GM12801 (cell line): ENCODE results near the gene TEX51.

Experiments used
- TF ChIP-seq, protein P1 (sequence below): IDR thresholded peaks from one replicate; pipeline ENCODE4 v1.5.1; 2011; ENCODE audit warnings: control low read depth; ENCODE audit not compliant: insufficient read length; ENCODE audit errors: extremely low read depth

Gene TEX51

GRCh38 chr2:126945118-126945517 is 46.4 kb downstream of the TEX51 start:
- TF ChIP-seq, protein P1, sequence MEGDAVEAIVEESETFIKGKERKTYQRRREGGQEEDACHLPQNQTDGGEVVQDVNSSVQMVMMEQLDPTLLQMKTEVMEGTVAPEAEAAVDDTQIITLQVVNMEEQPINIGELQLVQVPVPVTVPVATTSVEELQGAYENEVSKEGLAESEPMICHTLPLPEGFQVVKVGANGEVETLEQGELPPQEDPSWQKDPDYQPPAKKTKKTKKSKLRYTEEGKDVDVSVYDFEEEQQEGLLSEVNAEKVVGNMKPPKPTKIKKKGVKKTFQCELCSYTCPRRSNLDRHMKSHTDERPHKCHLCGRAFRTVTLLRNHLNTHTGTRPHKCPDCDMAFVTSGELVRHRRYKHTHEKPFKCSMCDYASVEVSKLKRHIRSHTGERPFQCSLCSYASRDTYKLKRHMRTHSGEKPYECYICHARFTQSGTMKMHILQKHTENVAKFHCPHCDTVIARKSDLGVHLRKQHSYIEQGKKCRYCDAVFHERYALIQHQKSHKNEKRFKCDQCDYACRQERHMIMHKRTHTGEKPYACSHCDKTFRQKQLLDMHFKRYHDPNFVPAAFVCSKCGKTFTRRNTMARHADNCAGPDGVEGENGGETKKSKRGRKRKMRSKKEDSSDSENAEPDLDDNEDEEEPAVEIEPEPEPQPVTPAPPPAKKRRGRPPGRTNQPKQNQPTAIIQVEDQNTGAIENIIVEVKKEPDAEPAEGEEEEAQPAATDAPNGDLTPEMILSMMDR, result no peak

- TF ChIP-seq, protein P1, result no peak
These were observed 47.8 kb downstream of the TEX51 start for GRCh38 chr2:126946318-126947102.

DNA sequence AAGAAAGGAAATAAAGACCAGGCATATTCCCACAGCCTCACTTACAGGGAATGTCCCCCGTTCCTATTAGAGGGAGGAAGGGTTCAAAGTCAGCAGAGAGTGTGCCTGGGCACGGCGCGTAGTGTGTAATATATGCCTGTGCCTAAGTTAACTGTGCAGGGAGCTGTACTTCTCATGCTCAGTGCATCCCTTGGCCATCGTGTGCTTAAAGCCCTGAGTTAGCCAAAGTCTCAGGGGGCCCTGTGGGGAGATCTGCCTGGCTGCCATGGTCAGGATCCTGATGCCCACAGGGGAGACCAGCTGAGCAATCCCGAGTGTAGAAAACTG is 48.4 kb downstream of the TEX51 start:
- TF ChIP-seq, protein P1, result no peak

- TF ChIP-seq, protein P1, result no peak
These were observed 51.1 kb downstream of the TEX51 start for GRCh38 chr2:126949775-126950174.

DNA sequence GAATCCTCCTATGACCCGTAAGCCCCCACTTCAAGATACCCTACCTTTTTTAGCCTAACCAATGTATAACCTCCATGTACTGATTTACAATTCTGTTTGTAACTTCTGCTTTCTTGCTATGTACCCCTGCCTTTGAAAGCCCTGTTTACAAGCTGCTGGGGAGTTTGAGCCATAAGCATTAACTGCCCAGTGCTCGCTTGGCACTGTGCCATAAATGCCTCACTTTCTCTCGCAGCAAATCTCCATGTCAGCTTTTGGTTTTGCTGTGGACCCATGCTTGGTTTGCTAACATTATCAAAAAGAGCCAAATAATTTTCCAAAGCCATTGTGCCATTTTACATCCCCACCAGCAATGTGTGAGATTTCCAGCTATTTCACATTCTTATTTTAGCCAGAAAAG is 51.8 kb downstream of the TEX51 start:
- TF ChIP-seq, protein P1, result no peak
